Smooth muscle cell (in vitro differentiated cells): Measurements from ENCODE around the gene FOXA3. TPM values are rescaled to one million over a fixed set of nuclear protein-coding genes. Genes with fewer than 3 reads are reported as not detected.

Experiments used
- DNase-seq: peaks from one replicate; lab custom pipeline; 2025; ENCODE audit not compliant: unreplicated experiment; lab: John Stamatoyannopoulos, UW
- H2AFZ ChIP-seq: fragments of 200-600 bp; sonication (generic); 2 replicates; pipeline ENCODE4 v1.6.0; 2016; ENCODE audit warnings: antibody characterized with exemption, low read depth, mild to moderate bottlenecking
- H3F3A ChIP-seq: fragments of 200-600 bp; sonication (generic); 2 replicates; pipeline ENCODE4 v1.6.0; 2017; ENCODE audit warnings: antibody characterized with exemption, low read depth
- H3K27ac ChIP-seq: fragments of 200-600 bp; sonication (generic); 2 replicates; pipeline ENCODE4 v1.5.1; 2016; ENCODE audit warnings: low read depth, mild to moderate bottlenecking
- H3K27me3 ChIP-seq: fragments of 200-600 bp; sonication (generic); 2 replicates; pipeline ENCODE4 v1.6.1; 2016; ENCODE audit warnings: low read depth, mild to moderate bottlenecking
- H3K36me3 ChIP-seq: fragments of 200-600 bp; sonication (generic); 2 replicates; pipeline ENCODE4 v1.5.1; 2016; ENCODE audit warnings: low read depth
- H3K4me1 ChIP-seq: fragments of 200-600 bp; sonication (generic); 2 replicates; pipeline ENCODE4 v1.5.1; 2016; ENCODE audit warnings: low read depth
- H3K4me2 ChIP-seq: fragments of 200-600 bp; sonication (generic); 2 replicates; pipeline ENCODE4 v1.6.0; 2016; ENCODE audit warnings: mild to moderate bottlenecking
- H3K4me3 ChIP-seq: fragments of 200-600 bp; sonication (generic); 2 replicates; pipeline ENCODE4 v1.5.1; 2016; ENCODE audit warnings: mild to moderate bottlenecking
- H3K79me2 ChIP-seq: fragments of 200-600 bp; sonication (generic); 2 replicates; pipeline ENCODE4 v1.6.0; 2016; ENCODE audit warnings: low read depth, mild to moderate bottlenecking
- H3K9ac ChIP-seq: fragments of 200-600 bp; sonication (generic); 2 replicates; pipeline ENCODE4 v1.6.0; 2016; ENCODE audit warnings: low read depth
- H3K9me3 ChIP-seq: fragments of 200-600 bp; sonication (generic); replicated peaks from 2 replicates; pipeline ENCODE4 v1.5.1; 2016; ENCODE audit warnings: low read depth
- H4K20me1 ChIP-seq: fragments of 200-600 bp; sonication (generic); 2 replicates; pipeline ENCODE4 v1.6.0; 2016; ENCODE audit warnings: low read depth
- WGBS: methylation state at CpG from one replicate; pipeline ENCODE4 v1.1.7; 2016; ENCODE audit warnings: low lambda C conversion rate; 5-methylcytosine and 5-hydroxymethylcytosine counted together
- polyA plus RNA-seq: library from polyadenylated mRNA; unstranded; fragments of >200 nt; fragmentation: Nextera tagmentation; extraction: Ambion mirVana; gene quantifications from 2 replicates; pipeline ENCODE4 v1.2.1, GENCODE V29; 2016
- total RNA-seq: library from RNA; depleted of rRNA; stranded (reverse); fragments of >200 nt; gene quantifications from 2 replicates; pipeline ENCODE4 v1.2.3, GENCODE V29; 2014
- TF ChIP-seq, protein P1 (sequence below): fragments of 200-600 bp; sonication (generic); IDR thresholded peaks from 2 replicates; pipeline ENCODE4 v1.5.1; 2017; ENCODE audit warnings: borderline replicate concordance, mild to moderate bottlenecking, antibody characterized with exemption; ENCODE audit not compliant: insufficient read depth, poor library complexity, severe bottlenecking

The FOXA3 gene
- total and polyA plus RNA-seq, 2 experiments from 2014 or later: 0.50 to 0.76 TPM

DNA sequence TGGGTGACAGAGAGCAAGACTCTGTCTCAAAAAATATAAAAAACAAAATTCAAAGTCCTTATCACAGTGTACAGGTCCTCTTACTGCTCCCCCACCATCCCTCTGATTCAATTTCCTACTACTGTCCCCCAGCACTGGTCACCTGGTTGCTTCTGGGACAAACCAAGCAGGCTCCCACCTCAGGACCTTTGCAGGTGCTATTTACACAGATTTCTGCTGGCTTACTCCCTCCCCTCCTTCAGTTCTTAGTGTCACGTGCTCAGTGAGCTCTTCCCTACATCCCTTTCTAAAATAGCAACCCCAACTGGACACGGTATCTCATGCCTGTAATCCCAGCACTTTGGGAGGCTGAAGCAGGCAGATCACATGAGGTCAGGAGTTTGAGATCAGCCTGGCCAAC is 15.8 kb downstream of the FOXA3 start:
- Histone ChIP-seq H4K20me1 (peaks cover 18% of the 10 kb centered on the region), H3K27ac (no peak overlapping the region), H3K36me3 (no peaks in the 10 kb centered on the region), H3K79me2 (peaks cover 13% of the 10 kb centered on the region), H2AFZ (no peak overlapping the region), H3K4me2 (no peak overlapping the region), H3K9ac (no peak overlapping the region), H3K27me3 (no peaks in the 10 kb centered on the region), H3K4me3 (no peak overlapping the region), H3F3A (no peaks in the 10 kb centered on the region), H3K4me1 (peaks cover 23% of the 10 kb centered on the region), H3K9me3 (no peaks in the 10 kb centered on the region)
- TF ChIP-seq, protein P1, sequence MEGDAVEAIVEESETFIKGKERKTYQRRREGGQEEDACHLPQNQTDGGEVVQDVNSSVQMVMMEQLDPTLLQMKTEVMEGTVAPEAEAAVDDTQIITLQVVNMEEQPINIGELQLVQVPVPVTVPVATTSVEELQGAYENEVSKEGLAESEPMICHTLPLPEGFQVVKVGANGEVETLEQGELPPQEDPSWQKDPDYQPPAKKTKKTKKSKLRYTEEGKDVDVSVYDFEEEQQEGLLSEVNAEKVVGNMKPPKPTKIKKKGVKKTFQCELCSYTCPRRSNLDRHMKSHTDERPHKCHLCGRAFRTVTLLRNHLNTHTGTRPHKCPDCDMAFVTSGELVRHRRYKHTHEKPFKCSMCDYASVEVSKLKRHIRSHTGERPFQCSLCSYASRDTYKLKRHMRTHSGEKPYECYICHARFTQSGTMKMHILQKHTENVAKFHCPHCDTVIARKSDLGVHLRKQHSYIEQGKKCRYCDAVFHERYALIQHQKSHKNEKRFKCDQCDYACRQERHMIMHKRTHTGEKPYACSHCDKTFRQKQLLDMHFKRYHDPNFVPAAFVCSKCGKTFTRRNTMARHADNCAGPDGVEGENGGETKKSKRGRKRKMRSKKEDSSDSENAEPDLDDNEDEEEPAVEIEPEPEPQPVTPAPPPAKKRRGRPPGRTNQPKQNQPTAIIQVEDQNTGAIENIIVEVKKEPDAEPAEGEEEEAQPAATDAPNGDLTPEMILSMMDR: no peak
- WGBS: 82% methylated on average over 2 of the region's 2 CpGs
- no peak for DNase-seq

DNA sequence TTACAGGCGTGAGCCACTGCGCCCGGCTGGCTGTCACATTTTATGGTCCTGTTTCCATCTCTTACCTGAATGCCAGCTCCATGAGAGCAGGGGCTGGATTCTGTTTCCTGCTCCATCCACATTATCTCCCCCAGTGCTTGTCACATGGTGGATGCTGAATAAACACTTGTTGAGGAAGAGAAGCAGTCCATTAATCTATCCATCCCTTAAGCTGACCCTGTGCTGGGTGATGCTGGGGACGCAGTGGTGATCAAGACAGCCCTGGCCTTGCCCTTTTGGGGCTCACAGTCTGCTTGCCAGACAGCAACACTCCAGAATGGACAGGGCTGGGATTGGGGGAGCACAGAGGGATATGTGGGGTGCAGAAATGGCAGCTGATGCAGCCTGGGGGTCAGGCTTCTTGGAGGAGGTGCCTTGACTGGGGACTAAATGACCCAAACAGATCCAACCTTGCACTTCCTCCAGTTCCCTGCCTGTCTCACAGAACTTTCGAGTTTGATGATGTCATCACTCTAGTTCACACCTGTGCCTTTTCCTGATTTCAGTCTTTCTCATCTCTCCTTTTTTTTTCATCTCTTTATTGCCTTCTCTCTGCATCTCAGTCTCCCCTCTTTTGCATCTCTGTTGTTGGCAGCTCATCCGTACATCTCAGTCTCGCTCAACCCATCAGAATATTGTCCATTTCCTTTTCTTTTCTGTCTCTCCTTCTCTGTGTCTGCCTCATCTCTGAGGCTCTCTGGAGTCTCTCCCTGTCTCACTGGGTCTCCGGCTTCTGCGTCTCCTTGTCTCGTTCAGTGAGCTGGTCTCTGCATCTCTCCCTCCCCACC is 17.2 kb downstream of the FOXA3 start:
- no peak for DNase-seq
- Histone ChIP-seq H3K4me1 (peaks cover 24% of the 10 kb centered on the region), H3K4me2 (no peak overlapping the region), H3K27me3 (no peaks in the 10 kb centered on the region), H3K27ac (no peak overlapping the region), H3K9me3 (no peaks in the 10 kb centered on the region), H3F3A (no peaks in the 10 kb centered on the region), H2AFZ (no peak overlapping the region), H3K36me3 (no peaks in the 10 kb centered on the region), H3K4me3 (no peak overlapping the region), H3K9ac (no peak overlapping the region), H4K20me1 (peaks cover 23% of the 10 kb centered on the region), H3K79me2 (peaks cover 18% of the 10 kb centered on the region)
- TF ChIP-seq, protein P1: no peak
- WGBS: 69% methylated on average over 10 of the region's 10 CpGs

DNA sequence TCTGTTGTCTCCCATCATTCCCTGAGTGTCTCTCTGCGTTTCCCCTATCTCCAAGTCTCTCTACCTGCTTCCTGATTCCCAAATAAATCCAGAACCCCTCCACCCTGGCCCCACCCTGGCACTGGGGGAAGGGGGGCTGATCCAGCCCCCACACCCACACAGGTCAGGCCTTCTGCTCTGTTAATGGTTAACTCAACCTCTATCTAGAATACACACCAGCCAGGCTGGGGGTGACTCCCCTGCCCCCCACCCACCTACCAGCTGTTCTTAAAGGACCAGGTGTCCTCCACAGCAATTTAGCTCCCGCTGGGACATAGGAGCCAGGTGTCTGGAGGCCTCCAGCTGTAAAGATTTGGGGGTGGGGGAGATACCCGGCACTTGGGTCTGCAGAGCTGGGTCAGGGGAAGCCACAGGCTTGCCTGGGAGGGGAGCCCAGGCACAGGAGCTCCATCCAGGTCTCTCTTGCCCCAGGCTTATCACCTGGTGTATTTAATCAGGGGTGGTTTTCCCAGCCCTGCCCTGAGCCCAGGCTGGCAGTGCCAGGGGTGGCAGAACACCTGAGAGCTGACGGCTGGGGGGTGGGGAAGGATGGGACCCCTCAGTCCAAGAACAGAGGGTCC is 17.9 kb downstream of the FOXA3 start:
- Histone ChIP-seq H3K9ac (no peak overlapping the region), H3K4me2 (peak overlapping the region; percentile 81), H3K79me2 (peaks cover 18% of the 10 kb centered on the region), H3F3A (no peaks in the 10 kb centered on the region), H2AFZ (no peak overlapping the region), H3K36me3 (no peaks in the 10 kb centered on the region), H3K4me1 (peaks cover 18% of the 10 kb centered on the region), H3K4me3 (peak overlapping the region; percentile 27), H3K27me3 (no peaks in the 10 kb centered on the region), H3K9me3 (no peaks in the 10 kb centered on the region), H4K20me1 (peaks cover 23% of the 10 kb centered on the region), H3K27ac (no peak overlapping the region)
- DNase-seq: no peak
- TF ChIP-seq, protein P1: no peak
- WGBS: 34% methylated on average over 4 of the region's 4 CpGs
